ENCODE results near the gene DDX27.

The DDX27 gene

GRCh38 chr20:49252556-49253350, 33.5 kb downstream of the DDX27 start:
- no peak for DNase-seq

GRCh38 chr20:49256261-49256660, 37.0 kb downstream of the DDX27 start:
- DNase-seq = no peak

GRCh38 chr20:49259284-49259683, 40.1 kb downstream of the DDX27 start:
- no peak for DNase-seq

GRCh38 chr20:49259799-49260198, 40.6 kb downstream of the DDX27 start:
- no peak for DNase-seq

- no peak for DNase-seq
Measured at GRCh38 chr20:49260218-49260617, 41.0 kb downstream of the DDX27 start.

GRCh38 chr20:49261173-49261572, 42.0 kb downstream of the DDX27 start:
- no peak for DNase-seq

- no peak for DNase-seq
Measured at GRCh38 chr20:49262444-49262843, 43.2 kb downstream of the DDX27 start.

GRCh38 chr20:49267327-49267726, 48.1 kb downstream of the DDX27 start:
- DNase-seq = no peak

GRCh38 chr20:49268600-49269365, 49.6 kb downstream of the DDX27 start:
- DNase-seq = no peak

GRCh38 chr20:49270177-49270576, 51.0 kb downstream of the DDX27 start:
- no peak for DNase-seq

GRCh38 chr20:49270736-49271135, 51.5 kb downstream of the DDX27 start:
- no peak for DNase-seq

GRCh38 chr20:49272654-49273053, 53.4 kb downstream of the DDX27 start:
- DNase-seq = no peak

- DNase-seq = no peak
Measured at GRCh38 chr20:49273696-49274277, 54.6 kb downstream of the DDX27 start.

- no peak for DNase-seq
Measured at GRCh38 chr20:49275216-49275615, 56.0 kb downstream of the DDX27 start.

- no peak for DNase-seq
Measured at GRCh38 chr20:49275636-49276035, 56.4 kb downstream of the DDX27 start.

- DNase-seq = peak in 1 of 2 experiments; percentile 27
Measured at GRCh38 chr20:49276161-49276960, 57.1 kb downstream of the DDX27 start.

- DNase-seq = peak in 1 of 2 experiments; percentile 42
Measured at GRCh38 chr20:49276961-49277785, 58.0 kb downstream of the DDX27 start.

GRCh38 chr20:49277786-49278035, 58.5 kb downstream of the DDX27 start:
- no peak for DNase-seq

GRCh38 chr20:49278036-49278817, 59.0 kb downstream of the DDX27 start, which contains the start of gene ZNFX1:
Gene ZNFX1, minus strand, starts transcription at chr20:49278057. Its CDS starts 2,218 bp downstream, at chr20:49275839.
- peak; percentile 96 to 100 for DNase-seq

GRCh38 chr20:49278818-49279676, 59.8 kb downstream of the DDX27 start:
- DNase-seq = peak in 1 of 2 experiments; percentile 52
